Measurements from ENCODE around the gene TSC22D1.
A peak's percentile ranks its signal among the peaks of the same experiment; 100 is the strongest.
"Not testable (repeated sequence)": the region's sequence is repeated elsewhere in the genome, so short reads cannot be mapped to it uniquely, and the experiment has no call there.

Gene TSC22D1

GRCh38 chr13:44583137-44583536 is 7.0 kb upstream of the TSC22D1 start:
- H3K4me1 Mint-ChIP-seq (ENCODE audit: low read depth) = peaks cover 3% of the 10 kb centered on the region
- H3K27me3 Mint-ChIP-seq (ENCODE audit: low read depth) = peaks cover 34% of the 10 kb centered on the region
- H3K36me3 Mint-ChIP-seq (ENCODE audit: low read depth) = no peaks in the 10 kb centered on the region
- no peak overlapping the region for H3K27ac Mint-ChIP-seq
- no peak overlapping the region for H3K4me3 Mint-ChIP-seq
- no peak for DNase-seq (ENCODE audit: low spot score)
- no peaks in the 10 kb centered on the region for H3K9me3 Mint-ChIP-seq

GRCh38 chr13:44578067-44578400 is 1.9 kb upstream of the TSC22D1 start:
- peak overlapping the region; percentile 26 for H3K27ac Mint-ChIP-seq
- peaks cover 14% of the 10 kb centered on the region for H3K4me1 Mint-ChIP-seq (ENCODE audit: low read depth)
- peaks cover 45% of the 10 kb centered on the region for H3K27me3 Mint-ChIP-seq (ENCODE audit: low read depth)
- H3K9me3 Mint-ChIP-seq = no peaks in the 10 kb centered on the region
- H3K36me3 Mint-ChIP-seq (ENCODE audit: low read depth) = peaks cover 4% of the 10 kb centered on the region
- no peak for DNase-seq (ENCODE audit: low spot score)
- H3K4me3 Mint-ChIP-seq = peak overlapping the region; percentile 91

- Mint-ChIP-seq H3K27ac (peak overlapping the region; percentile 87), H3K9me3 (no peaks in the 10 kb centered on the region), H3K4me1 (ENCODE audit: low read depth) (peaks cover 16% of the 10 kb centered on the region), H3K36me3 (ENCODE audit: low read depth) (peaks cover 4% of the 10 kb centered on the region), H3K27me3 (ENCODE audit: low read depth) (peaks cover 48% of the 10 kb centered on the region), H3K4me3 (peak overlapping the region; percentile 91)
- DNase-seq (ENCODE audit: low spot score) = peak; percentile 89
These were observed 1.3 kb upstream of the TSC22D1 start for GRCh38 chr13:44577236-44578066.

GRCh38 chr13:44576351-44577235 is 463 bp upstream of the TSC22D1 start:
- Mint-ChIP-seq H3K4me1 (ENCODE audit: low read depth) (peaks cover 16% of the 10 kb centered on the region), H3K27me3 (ENCODE audit: low read depth) (peaks cover 51% of the 10 kb centered on the region), H3K27ac (peak overlapping the region; percentile 87), H3K4me3 (peak overlapping the region; percentile 91), H3K9me3 (no peaks in the 10 kb centered on the region), H3K36me3 (ENCODE audit: low read depth) (peaks cover 4% of the 10 kb centered on the region)
- peak; percentile 22 for DNase-seq (ENCODE audit: low spot score)

GRCh38 chr13:44575035-44575434 is 1.1 kb downstream of the TSC22D1 start:
- Mint-ChIP-seq H3K4me3 (peak overlapping the region; percentile 91), H3K27ac (no peak overlapping the region), H3K4me1 (ENCODE audit: low read depth) (peaks cover 16% of the 10 kb centered on the region), H3K36me3 (ENCODE audit: low read depth) (peaks cover 4% of the 10 kb centered on the region), H3K27me3 (ENCODE audit: low read depth) (peaks cover 51% of the 10 kb centered on the region), H3K9me3 (no peaks in the 10 kb centered on the region)
- no peak for DNase-seq (ENCODE audit: low spot score)

- H3K4me1 Mint-ChIP-seq (ENCODE audit: low read depth) = peaks cover 16% of the 10 kb centered on the region
- H3K4me3 Mint-ChIP-seq = no peak overlapping the region
- no peaks in the 10 kb centered on the region for H3K9me3 Mint-ChIP-seq
- peaks cover 49% of the 10 kb centered on the region for H3K27me3 Mint-ChIP-seq (ENCODE audit: low read depth)
- H3K27ac Mint-ChIP-seq = no peak overlapping the region
- peaks cover 4% of the 10 kb centered on the region for H3K36me3 Mint-ChIP-seq (ENCODE audit: low read depth)
- no peak for DNase-seq (ENCODE audit: low spot score)
These were observed 1.7 kb downstream of the TSC22D1 start for GRCh38 chr13:44574466-44574855.

- peaks cover 16% of the 10 kb centered on the region for H3K4me1 Mint-ChIP-seq (ENCODE audit: low read depth)
- H3K27me3 Mint-ChIP-seq (ENCODE audit: low read depth) = peaks cover 48% of the 10 kb centered on the region
- no peak overlapping the region for H3K4me3 Mint-ChIP-seq
- no peak for DNase-seq (ENCODE audit: low spot score)
- no peak overlapping the region for H3K27ac Mint-ChIP-seq
- no peaks in the 10 kb centered on the region for H3K9me3 Mint-ChIP-seq
- peaks cover 4% of the 10 kb centered on the region for H3K36me3 Mint-ChIP-seq (ENCODE audit: low read depth)
These were observed 2.2 kb downstream of the TSC22D1 start for GRCh38 chr13:44573790-44574465.

GRCh38 chr13:44573071-44573470 is 3.1 kb downstream of the TSC22D1 start:
- no peak for DNase-seq (ENCODE audit: low spot score)
- H3K27me3 Mint-ChIP-seq (ENCODE audit: low read depth) = peaks cover 47% of the 10 kb centered on the region
- peaks cover 12% of the 10 kb centered on the region for H3K4me1 Mint-ChIP-seq (ENCODE audit: low read depth)
- H3K9me3 Mint-ChIP-seq = no peaks in the 10 kb centered on the region
- peaks cover 4% of the 10 kb centered on the region for H3K36me3 Mint-ChIP-seq (ENCODE audit: low read depth)
- no peak overlapping the region for H3K4me3 Mint-ChIP-seq
- no peak overlapping the region for H3K27ac Mint-ChIP-seq

- Mint-ChIP-seq H3K9me3 (no peaks in the 10 kb centered on the region), H3K27me3 (ENCODE audit: low read depth) (peaks cover 23% of the 10 kb centered on the region), H3K4me3 (no peak overlapping the region), H3K27ac (no peak overlapping the region), H3K36me3 (ENCODE audit: low read depth) (no peaks in the 10 kb centered on the region), H3K4me1 (ENCODE audit: low read depth) (no peaks in the 10 kb centered on the region)
- no peak for DNase-seq (ENCODE audit: low spot score)
These were observed 9.5 kb downstream of the TSC22D1 start for GRCh38 chr13:44566601-44567000.

- no peaks in the 10 kb centered on the region for H3K4me1 Mint-ChIP-seq (ENCODE audit: low read depth)
- H3K4me3 Mint-ChIP-seq = no peak overlapping the region
- H3K9me3 Mint-ChIP-seq = no peaks in the 10 kb centered on the region
- H3K27me3 Mint-ChIP-seq (ENCODE audit: low read depth) = peaks cover 23% of the 10 kb centered on the region
- no peaks in the 10 kb centered on the region for H3K36me3 Mint-ChIP-seq (ENCODE audit: low read depth)
- no peak overlapping the region for H3K27ac Mint-ChIP-seq
- DNase-seq (ENCODE audit: low spot score) = no peak
These were observed 10.2 kb downstream of the TSC22D1 start for GRCh38 chr13:44565881-44566280.

GRCh38 chr13:44564936-44565335 is 11.2 kb downstream of the TSC22D1 start:
- no peaks in the 10 kb centered on the region for H3K4me1 Mint-ChIP-seq (ENCODE audit: low read depth)
- no peaks in the 10 kb centered on the region for H3K36me3 Mint-ChIP-seq (ENCODE audit: low read depth)
- no peak overlapping the region for H3K4me3 Mint-ChIP-seq
- H3K27me3 Mint-ChIP-seq (ENCODE audit: low read depth) = peaks cover 23% of the 10 kb centered on the region
- no peak overlapping the region for H3K27ac Mint-ChIP-seq
- no peak for DNase-seq (ENCODE audit: low spot score)
- no peaks in the 10 kb centered on the region for H3K9me3 Mint-ChIP-seq

- not testable (repeated sequence) for H3K27ac Mint-ChIP-seq; H3K4me3 Mint-ChIP-seq; H3K27me3 Mint-ChIP-seq (ENCODE audit: low read depth); H3K4me1 Mint-ChIP-seq (ENCODE audit: low read depth); H3K9me3 Mint-ChIP-seq; DNase-seq (ENCODE audit: low spot score); H3K36me3 Mint-ChIP-seq (ENCODE audit: low read depth)
These were observed 13.3 kb downstream of the TSC22D1 start for GRCh38 chr13:44562853-44563252.

GRCh38 chr13:44561351-44561750 is 14.8 kb downstream of the TSC22D1 start:
- H3K4me1 Mint-ChIP-seq (ENCODE audit: low read depth) = no peaks in the 10 kb centered on the region
- no peak overlapping the region for H3K27ac Mint-ChIP-seq
- no peak overlapping the region for H3K4me3 Mint-ChIP-seq
- H3K27me3 Mint-ChIP-seq (ENCODE audit: low read depth) = peaks cover under 1% of the 10 kb centered on the region
- no peak for DNase-seq (ENCODE audit: low spot score)
- no peaks in the 10 kb centered on the region for H3K36me3 Mint-ChIP-seq (ENCODE audit: low read depth)
- no peaks in the 10 kb centered on the region for H3K9me3 Mint-ChIP-seq

GRCh38 chr13:44557986-44558385 is 18.1 kb downstream of the TSC22D1 start:
- no peak overlapping the region for H3K4me3 Mint-ChIP-seq
- no peaks in the 10 kb centered on the region for H3K4me1 Mint-ChIP-seq (ENCODE audit: low read depth)
- no peak for DNase-seq (ENCODE audit: low spot score)
- no peaks in the 10 kb centered on the region for H3K9me3 Mint-ChIP-seq
- no peak overlapping the region for H3K27ac Mint-ChIP-seq
- H3K36me3 Mint-ChIP-seq (ENCODE audit: low read depth) = no peaks in the 10 kb centered on the region
- H3K27me3 Mint-ChIP-seq (ENCODE audit: low read depth) = no peaks in the 10 kb centered on the region

Data from T-helper 2 cell treated with Interferon-gamma antibody and Interleukin-4, amounts not matched to agents 5 μg/mL and 100 μg/mL, for 36 hours (primary cell).